K562 (cell line): ENCODE data around the gene GANAB. TPM values are rescaled to one million over a fixed set of nuclear protein-coding genes. Genes with fewer than 3 reads are reported as not detected.

Source experiments
- ATAC-seq: fragments of 200-7000 bp; cut with Tn5 transposase; 3 replicates; pipeline ENCODE4 v1.9.1; 2020; ENCODE audit warnings: moderate library complexity
- BruUV-seq: library from RNA; stranded (reverse); fragments of 400-500 nt; replicated peaks from 2 replicates; lab custom pipeline; 2021; lab: Mats Ljungman, UMichigan
- CTCF ChIA-PET: fragments of 300-600 bp; formaldehyde crosslinking; extraction: SDS; loops from one replicate; lab custom pipeline; 2021; ENCODE audit warnings: low intra/inter-chr PET ratio; lab: Yijun Ruan, JAX
- POLR2A ChIA-PET: fragments of 300-600, 350-650 bp; sonication (Branson Sonifier 250); formaldehyde crosslinking; extraction: SDS; loops from one replicate; lab custom pipeline; 2021; ENCODE audit warnings: antibody characterized with exemption, inconsistent platforms; lab: Yijun Ruan, JAX
- DNase-seq, 4 experiments: peaks; one replicate each; pipeline versions ENCODE4 v3.0.0 to v3.0.0-alpha.2; 2011 to 2018; ENCODE audit warnings: low spot score in 3 of 4, mixed read lengths in 3 of 4; ENCODE audit errors: extremely low read depth in 1 of 4
- FAIRE-seq: peaks from 2 replicates; lab custom pipeline; 2011; peaks lifted over from hg19 to GRCh38; lab: Jason Lieb, UNC
- H2AFZ ChIP-seq: 2 replicates; pipeline ENCODE4 v1.6.0; 2011; ENCODE audit warnings: low read depth, low read length, control low read depth, inconsistent platforms
- H3K27ac ChIP-seq: fragments of 200-600 bp; 3 replicates; pipeline ENCODE4 v1.8.0; 2011; ENCODE audit warnings: low read depth, mild to moderate bottlenecking, control low read depth, inconsistent platforms, low read length, moderate library complexity, mixed read lengths; ENCODE audit errors: extremely low read depth
- H3K27me3 ChIP-seq, 2 experiments: fragments of 300-600 bp in 1 of 2; 2 replicates in 1 of 2; 3 replicates in 1 of 2; pipeline versions ENCODE4 v1.6.0 to v1.8.0; 2011; ENCODE audit warnings: inconsistent platforms in 2 of 2, low read length in 2 of 2, mild to moderate bottlenecking in 1 of 2, mixed read lengths in 1 of 2, moderate library complexity in 1 of 2; ENCODE audit not compliant: control insufficient read depth in 2 of 2, insufficient read depth in 2 of 2
- H3K36me3 ChIP-seq: fragments of 300-600 bp; 3 replicates; pipeline ENCODE4 v1.8.0; 2011; ENCODE audit warnings: mild to moderate bottlenecking, low read length, inconsistent platforms; ENCODE audit not compliant: control insufficient read depth, insufficient read depth
- H3K4me1 ChIP-seq, 2 experiments: fragments of 200-600 bp in 1 of 2; replicated peaks in 1 of 2; 2 replicates in 1 of 2; 3 replicates in 1 of 2; pipeline versions ENCODE4 v1.5.1 to v1.8.0; 2011; ENCODE audit warnings: inconsistent platforms in 2 of 2, low read length in 2 of 2, mild to moderate bottlenecking in 1 of 2, mixed read lengths in 1 of 2, moderate library complexity in 1 of 2; ENCODE audit not compliant: control insufficient read depth in 2 of 2, insufficient read depth in 2 of 2
- H3K4me2 ChIP-seq: 2 replicates; pipeline ENCODE4 v1.6.1; 2011; ENCODE audit warnings: low read length, control low read depth, inconsistent platforms, mixed read lengths; ENCODE audit not compliant: insufficient read depth
- H3K4me3 ChIP-seq: fragments of 200-600 bp; sonication (generic), shearing (Covaris generic); 2 replicates; pipeline ENCODE4 v1.5.1; 2016; ENCODE audit warnings: control low read depth, inconsistent platforms
- H3K79me2 ChIP-seq: fragments of 200-600 bp; 3 replicates; pipeline ENCODE4 v1.8.0; 2011; ENCODE audit warnings: low read length, inconsistent platforms; ENCODE audit not compliant: control insufficient read depth, insufficient read depth
- H3K9ac ChIP-seq, 2 experiments: 2 replicates each; pipeline versions ENCODE4 v1.6.0 to v1.6.1; 2011; ENCODE audit warnings: low read depth in 2 of 2, low read length in 2 of 2, control low read depth in 1 of 2, inconsistent platforms in 1 of 2, mild to moderate bottlenecking in 1 of 2, mixed read lengths in 1 of 2; ENCODE audit not compliant: insufficient read depth in 1 of 2
- H3K9me1 ChIP-seq: one replicate; pipeline ENCODE4 v1.6.0; 2011; ENCODE audit warnings: inconsistent platforms, mild to moderate bottlenecking, low read length, moderate library complexity; ENCODE audit not compliant: control insufficient read depth, insufficient read depth
- H3K9me3 ChIP-seq: replicated peaks from 2 replicates; pipeline ENCODE4 v1.5.1; 2011; ENCODE audit warnings: low read depth, low read length, inconsistent platforms; ENCODE audit not compliant: control insufficient read depth, insufficient read depth
- H4K20me1 ChIP-seq: replicated peaks from 2 replicates; pipeline ENCODE4 v1.6.1; 2011; ENCODE audit warnings: low read length, inconsistent platforms, mixed read lengths; ENCODE audit not compliant: control insufficient read depth, insufficient read depth
- KAT7 ChIP-seq: sonication (generic); formaldehyde crosslinking; IDR thresholded peaks from 2 replicates; pipeline ENCODE4 v1.8.0; 2022; ENCODE audit warnings: missing genetic modification reagents, mild to moderate bottlenecking, borderline replicate concordance
- POLR2G ChIP-seq: fragments of 200-400 bp; formaldehyde crosslinking; IDR thresholded peaks from 2 replicates; pipeline ENCODE4 v1.6.1; 2017; ENCODE audit warnings: low read depth, mild to moderate bottlenecking, antibody characterized with exemption, low read length, moderate library complexity
- RBFOX2 ChIP-seq: fragments of 200-400 bp; formaldehyde crosslinking; IDR thresholded peaks from 2 replicates; pipeline ENCODE4 v1.6.1; 2017; ENCODE audit warnings: low read depth, mild to moderate bottlenecking, low read length, moderate library complexity
- WGBS: fragments of 100-300 bp; shearing (Covaris generic); methylation state at CpG from one replicate; pipeline ENCODE4 v1.1.6; 2016; ENCODE audit warnings: low coverage, mixed read lengths; ENCODE audit not compliant: insufficient coverage; ENCODE audit errors: missing lambda C conversion rate; 5-methylcytosine and 5-hydroxymethylcytosine counted together
- in situ Hi-C: fragments of 300-500 bp; cut with MboI; formaldehyde crosslinking; loops from 4 replicates; pipeline ENCODE4 v1.15.0; 2018; ENCODE audit warnings: inconsistent platforms, mixed read lengths
- intact Hi-C: fragments of 100-400 bp; cut with micrococcal nuclease; formaldehyde crosslinking; loops from 2 replicates; pipeline ENCODE4 v1.14.2; 2022
- polyA plus RNA-seq, 8 experiments: library from polyadenylated mRNA; depleted of rRNA in 4 of 8; stranded (reverse) in 5 of 8; unstranded in 3 of 8; fragments of >200 nt; fragmentation: Nextera tagmentation in 2 of 8; fragmentation: Illumina TruSeq in 1 of 8; extraction: Ambion mirVana in 2 of 8; extraction: Trizol in 1 of 8; gene quantifications; 2 replicates each; pipeline versions ENCODE4 v1.2.1 to v1.2.3, GENCODE V29; 2011 to 2014; ENCODE audit warnings: inconsistent platforms in 1 of 8, missing spikeins in 1 of 8
- total RNA-seq, 7 experiments: library from RNA; depleted of rRNA in 6 of 7; stranded (reverse); fragments of >200 nt in 6 of 7; fragmentation: Illumina TruSeq in 2 of 7; extraction: Trizol in 2 of 7; gene quantifications; 2 replicates each; pipeline versions ENCODE4 v1.2.1 to v1.2.3, GENCODE V29; 2011 to 2021; ENCODE audit warnings: low replicate concordance in 1 of 7

GANAB gene
- total and polyA plus RNA-seq, 9 of the 15 experiments (the other 6 are each of a cell fraction or from before 2014, with no cell fraction given) = 6.5 to 284 (median 161) TPM

- H3K27ac ChIP-seq = no peak overlapping the region
- no peaks in the 10 kb centered on the region for H3K9me1 ChIP-seq
- FAIRE-seq (no peak), DNase-seq (no peak), ATAC-seq (no peak)
- no peak overlapping the region for H3K4me3 ChIP-seq
- 92% methylated on average over 21 of the region's 24 CpGs for WGBS
- intact Hi-C loops = no loop called here
- BruUV-seq = no TSS peak
- CTCF ChIA-PET = no interaction called here
- H3K27me3 ChIP-seq = no peaks in the 10 kb centered on the region
- H3K79me2 ChIP-seq = peaks cover 65% of the 10 kb centered on the region
- no peak overlapping the region for H3K4me2 ChIP-seq
- H3K9me3 ChIP-seq = no peaks in the 10 kb centered on the region
- peaks cover 63% of the 10 kb centered on the region for H3K36me3 ChIP-seq
- H3K9ac ChIP-seq = peak overlapping the region in 1 of 2 experiments; percentile 85; a peak in 2 of 4 replicates
- H3K4me1 ChIP-seq = peaks cover 15 to 43% of the 10 kb centered on the region in 2 experiments
- POLR2A ChIA-PET = interaction anchor here (0.6 to 2.8 kb wide), 11 partner anchors 9 to 1042 kb away, joined by 3 to 40 read pairs (median 3); partner anchors contain the start of genes C11orf98, CSKMT, LBHD1 and TUT1
- TF ChIP-seq POLR2G (0 out of 2 replicates have a peak, but pooled peaks have one; percentile 35), KAT7 (CRISPR knock-in tag) (no peak), RBFOX2 (peak; percentile 49)
- no peak overlapping the region for H2AFZ ChIP-seq
- peaks cover 20% of the 10 kb centered on the region for H4K20me1 ChIP-seq
- in situ Hi-C loops = no loop called here
These were observed 2.0 kb upstream of the GANAB start for GRCh38 chr11:62648185-62648966.
